ENCODE results near the gene HMCN1. TPM values are rescaled to one million over a fixed set of nuclear protein-coding genes. Genes with fewer than 3 reads are reported as not detected.

The HMCN1 gene
- total RNA-seq, 1 donor from 2014 or later: not detected

DNA sequence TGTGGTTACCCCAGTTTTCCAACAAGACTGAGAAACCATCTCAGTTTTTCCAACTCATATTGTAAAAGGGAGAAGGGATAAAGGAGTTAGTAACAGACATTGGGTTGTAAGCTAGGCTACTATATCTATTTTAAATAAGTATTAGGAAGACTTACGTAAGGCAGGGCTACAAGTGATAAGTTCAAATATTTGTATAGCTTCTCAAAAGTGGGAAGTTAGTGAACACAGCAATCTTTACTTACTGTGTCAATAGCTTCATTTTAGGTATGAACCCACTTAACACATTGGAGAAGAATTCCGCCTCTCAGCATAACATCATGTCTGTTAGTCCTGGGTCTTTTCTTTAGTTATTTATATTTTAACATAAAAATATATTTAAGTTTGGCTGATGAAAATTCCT lies 320.7 kb downstream of the HMCN1 start:
- intact Hi-C loops (cut with micrococcal nuclease): no loop called here
- Mint-ChIP-seq H3K9me3 (no peaks in the 10 kb centered on the region), H3K27ac (no peak overlapping the region), H3K4me1 (ENCODE audit: low read depth) (no peaks in the 10 kb centered on the region), H3K27me3 (ENCODE audit: insufficient read depth) (peaks cover 8% of the 10 kb centered on the region), H3K36me3 (ENCODE audit: low read depth) (no peaks in the 10 kb centered on the region), H3K4me3 (no peak overlapping the region)
- no peak for DNase-seq (ENCODE audit: low spot score)

GRCh38 chr1:186055846-186056245 lies 321.7 kb downstream of the HMCN1 start:
- no peaks in the 10 kb centered on the region for H3K4me1 Mint-ChIP-seq (ENCODE audit: low read depth)
- H3K9me3 Mint-ChIP-seq: no peaks in the 10 kb centered on the region
- intact Hi-C loops (cut with micrococcal nuclease): no loop called here
- no peaks in the 10 kb centered on the region for H3K36me3 Mint-ChIP-seq (ENCODE audit: low read depth)
- no peak overlapping the region for H3K4me3 Mint-ChIP-seq
- H3K27me3 Mint-ChIP-seq (ENCODE audit: insufficient read depth): peaks cover 7% of the 10 kb centered on the region
- no peak overlapping the region for H3K27ac Mint-ChIP-seq
- DNase-seq (ENCODE audit: low spot score): no peak

- H3K9me3 Mint-ChIP-seq: no peaks in the 10 kb centered on the region
- peaks cover 7% of the 10 kb centered on the region for H3K27me3 Mint-ChIP-seq (ENCODE audit: insufficient read depth)
- DNase-seq (ENCODE audit: low spot score): no peak
- no peak overlapping the region for H3K4me3 Mint-ChIP-seq
- intact Hi-C loops (cut with micrococcal nuclease): no loop called here
- no peaks in the 10 kb centered on the region for H3K36me3 Mint-ChIP-seq (ENCODE audit: low read depth)
- no peak overlapping the region for H3K27ac Mint-ChIP-seq
- no peaks in the 10 kb centered on the region for H3K4me1 Mint-ChIP-seq (ENCODE audit: low read depth)
Measured at GRCh38 chr1:186057086-186057485, 322.9 kb downstream of the HMCN1 start.

DNA sequence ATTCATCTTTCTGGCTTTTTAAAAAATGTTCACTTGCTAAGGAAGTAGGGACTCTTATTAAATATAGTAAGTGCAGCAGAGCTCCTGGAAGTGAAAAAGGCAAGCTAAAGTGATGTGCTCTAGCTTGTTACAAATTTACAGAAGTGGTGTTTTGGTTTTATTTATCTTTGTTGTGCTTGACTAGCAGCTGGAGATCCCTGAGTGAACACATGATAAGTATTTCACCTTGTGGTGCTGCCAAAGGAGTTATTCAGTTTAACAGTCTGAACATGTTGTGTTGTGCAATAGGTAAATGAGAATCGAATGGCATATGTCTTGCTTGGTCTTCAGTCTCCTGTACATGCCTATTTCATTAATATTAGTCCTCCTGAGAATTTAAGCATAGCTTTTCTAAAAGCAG lies 325.1 kb downstream of the HMCN1 start:
- Mint-ChIP-seq H3K27ac (no peak overlapping the region), H3K36me3 (ENCODE audit: low read depth) (no peaks in the 10 kb centered on the region), H3K9me3 (no peaks in the 10 kb centered on the region), H3K4me3 (no peak overlapping the region), H3K27me3 (ENCODE audit: insufficient read depth) (peaks cover 12% of the 10 kb centered on the region), H3K4me1 (ENCODE audit: low read depth) (no peaks in the 10 kb centered on the region)
- intact Hi-C loops (cut with micrococcal nuclease): no loop called here
- no peak for DNase-seq (ENCODE audit: low spot score)

DNA sequence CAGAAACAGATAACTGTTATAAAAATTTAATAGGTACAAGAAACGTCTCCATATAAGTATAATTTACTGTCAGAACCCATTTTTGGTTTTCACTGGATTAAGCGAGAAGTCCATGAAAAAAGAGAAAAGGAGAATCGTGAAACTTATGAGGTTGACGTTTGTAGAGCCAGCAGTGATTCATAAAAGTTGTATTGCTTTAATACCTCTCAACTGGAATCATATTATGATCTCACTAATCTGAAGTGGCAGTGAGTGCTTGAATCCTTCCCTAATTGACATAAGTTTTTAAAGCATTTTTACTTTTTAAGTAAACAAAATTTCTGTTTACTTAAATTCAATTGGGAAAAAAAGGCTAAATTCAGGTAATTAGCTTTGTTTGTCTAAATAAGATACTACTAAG lies 325.6 kb downstream of the HMCN1 start:
- Mint-ChIP-seq H3K9me3 (no peaks in the 10 kb centered on the region), H3K36me3 (ENCODE audit: low read depth) (no peaks in the 10 kb centered on the region), H3K27me3 (ENCODE audit: insufficient read depth) (peaks cover 14% of the 10 kb centered on the region), H3K4me3 (no peak overlapping the region), H3K4me1 (ENCODE audit: low read depth) (no peaks in the 10 kb centered on the region), H3K27ac (no peak overlapping the region)
- intact Hi-C loops (cut with micrococcal nuclease): no loop called here
- DNase-seq (ENCODE audit: low spot score): no peak

GRCh38 chr1:186060226-186060625 lies 326.0 kb downstream of the HMCN1 start:
- no peaks in the 10 kb centered on the region for H3K36me3 Mint-ChIP-seq (ENCODE audit: low read depth)
- no peaks in the 10 kb centered on the region for H3K4me1 Mint-ChIP-seq (ENCODE audit: low read depth)
- H3K9me3 Mint-ChIP-seq: no peaks in the 10 kb centered on the region
- no peak for DNase-seq (ENCODE audit: low spot score)
- peaks cover 13% of the 10 kb centered on the region for H3K27me3 Mint-ChIP-seq (ENCODE audit: insufficient read depth)
- intact Hi-C loops (cut with micrococcal nuclease): no loop called here
- H3K27ac Mint-ChIP-seq: no peak overlapping the region
- no peak overlapping the region for H3K4me3 Mint-ChIP-seq

GRCh38 chr1:186063091-186063657 lies 329.0 kb downstream of the HMCN1 start:
- Mint-ChIP-seq H3K9me3 (no peaks in the 10 kb centered on the region), H3K4me1 (ENCODE audit: low read depth) (no peaks in the 10 kb centered on the region), H3K27me3 (ENCODE audit: insufficient read depth) (peaks cover 9% of the 10 kb centered on the region), H3K27ac (no peak overlapping the region), H3K36me3 (ENCODE audit: low read depth) (no peaks in the 10 kb centered on the region), H3K4me3 (no peak overlapping the region)
- DNase-seq (ENCODE audit: low spot score): no peak
- intact Hi-C loops (cut with micrococcal nuclease): no loop called here

DNA sequence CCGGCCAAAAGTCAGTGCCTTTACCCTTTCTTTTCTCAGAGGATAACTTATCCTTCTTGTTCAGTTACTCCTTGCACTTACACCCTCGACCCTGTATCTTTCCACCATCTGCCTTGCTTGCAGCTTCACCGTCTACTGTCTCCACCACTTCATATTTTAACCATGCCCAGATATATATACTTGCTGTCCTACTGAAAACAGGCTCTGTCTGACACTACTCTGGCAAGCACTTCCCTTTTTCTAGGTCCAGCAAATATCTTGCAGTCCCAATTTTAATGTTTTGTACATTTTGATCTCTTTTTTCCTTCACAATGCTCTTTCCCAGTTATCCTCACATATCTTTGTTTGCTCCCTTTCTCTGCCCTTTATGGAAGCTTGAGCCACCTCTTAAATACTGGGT lies 332.2 kb downstream of the HMCN1 start:
- no peaks in the 10 kb centered on the region for H3K4me1 Mint-ChIP-seq (ENCODE audit: low read depth)
- H3K27me3 Mint-ChIP-seq (ENCODE audit: insufficient read depth): peaks cover 12% of the 10 kb centered on the region
- H3K4me3 Mint-ChIP-seq: no peak overlapping the region
- H3K36me3 Mint-ChIP-seq (ENCODE audit: low read depth): no peaks in the 10 kb centered on the region
- no peak overlapping the region for H3K27ac Mint-ChIP-seq
- intact Hi-C loops (cut with micrococcal nuclease): no loop called here
- H3K9me3 Mint-ChIP-seq: no peaks in the 10 kb centered on the region
- DNase-seq (ENCODE audit: low spot score): no peak

DNA sequence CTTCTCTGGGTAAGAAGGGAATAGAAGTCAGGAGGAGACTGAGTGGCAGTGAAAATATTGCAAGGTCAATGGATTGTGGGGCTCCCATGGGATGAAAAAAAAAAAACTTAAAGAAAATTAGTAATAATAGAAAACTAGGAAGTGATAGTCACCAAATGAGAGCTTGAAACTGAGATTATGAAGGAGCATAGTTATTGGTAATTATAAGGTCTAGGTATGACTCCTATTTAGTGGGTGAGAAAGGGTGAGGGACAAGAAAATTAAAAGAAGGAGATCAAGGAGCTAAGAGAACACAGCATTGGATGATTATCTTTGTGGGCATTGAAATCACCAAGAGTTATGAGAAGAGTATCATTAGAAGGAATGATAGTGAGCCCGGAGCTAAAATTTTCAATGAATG lies 339.5 kb downstream of the HMCN1 start:
- no peaks in the 10 kb centered on the region for H3K36me3 Mint-ChIP-seq (ENCODE audit: low read depth)
- H3K9me3 Mint-ChIP-seq: no peaks in the 10 kb centered on the region
- intact Hi-C loops (cut with micrococcal nuclease): no loop called here
- no peak overlapping the region for H3K27ac Mint-ChIP-seq
- no peaks in the 10 kb centered on the region for H3K4me1 Mint-ChIP-seq (ENCODE audit: low read depth)
- peaks cover 10% of the 10 kb centered on the region for H3K27me3 Mint-ChIP-seq (ENCODE audit: insufficient read depth)
- DNase-seq (ENCODE audit: low spot score): no peak
- H3K4me3 Mint-ChIP-seq: no peak overlapping the region

DNA sequence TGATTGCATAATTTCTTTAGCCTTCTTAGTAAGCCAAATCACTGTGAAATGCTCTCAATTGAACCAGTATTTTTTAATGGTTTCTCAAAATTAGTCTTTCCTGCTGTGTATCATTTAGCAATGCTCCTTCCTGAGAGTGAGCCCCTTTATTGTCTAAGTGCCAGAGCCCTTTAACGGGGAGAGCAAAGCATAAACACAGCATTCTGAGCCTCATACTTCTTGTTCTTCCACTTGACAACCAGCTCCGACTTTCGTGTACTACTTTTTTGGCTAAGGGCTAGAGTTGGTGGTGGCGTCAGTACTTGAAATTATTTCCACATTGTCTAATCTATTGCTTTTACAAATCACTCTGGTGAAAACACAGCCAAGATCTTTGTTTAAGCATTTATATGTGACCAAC lies 341.8 kb downstream of the HMCN1 start:
- no peaks in the 10 kb centered on the region for H3K4me1 Mint-ChIP-seq (ENCODE audit: low read depth)
- H3K9me3 Mint-ChIP-seq: no peaks in the 10 kb centered on the region
- intact Hi-C loops (cut with micrococcal nuclease): no loop called here
- no peaks in the 10 kb centered on the region for H3K36me3 Mint-ChIP-seq (ENCODE audit: low read depth)
- peaks cover 5% of the 10 kb centered on the region for H3K27me3 Mint-ChIP-seq (ENCODE audit: insufficient read depth)
- DNase-seq (ENCODE audit: low spot score): no peak
- no peak overlapping the region for H3K4me3 Mint-ChIP-seq
- no peak overlapping the region for H3K27ac Mint-ChIP-seq

GRCh38 chr1:186078245-186078644 lies 344.1 kb downstream of the HMCN1 start:
- Mint-ChIP-seq H3K27me3 (ENCODE audit: insufficient read depth) (peaks cover 9% of the 10 kb centered on the region), H3K36me3 (ENCODE audit: low read depth) (no peaks in the 10 kb centered on the region), H3K27ac (no peak overlapping the region), H3K4me3 (no peak overlapping the region), H3K4me1 (ENCODE audit: low read depth) (no peaks in the 10 kb centered on the region), H3K9me3 (no peaks in the 10 kb centered on the region)
- no peak for DNase-seq (ENCODE audit: low spot score)
- intact Hi-C loops (cut with micrococcal nuclease): no loop called here

DNA sequence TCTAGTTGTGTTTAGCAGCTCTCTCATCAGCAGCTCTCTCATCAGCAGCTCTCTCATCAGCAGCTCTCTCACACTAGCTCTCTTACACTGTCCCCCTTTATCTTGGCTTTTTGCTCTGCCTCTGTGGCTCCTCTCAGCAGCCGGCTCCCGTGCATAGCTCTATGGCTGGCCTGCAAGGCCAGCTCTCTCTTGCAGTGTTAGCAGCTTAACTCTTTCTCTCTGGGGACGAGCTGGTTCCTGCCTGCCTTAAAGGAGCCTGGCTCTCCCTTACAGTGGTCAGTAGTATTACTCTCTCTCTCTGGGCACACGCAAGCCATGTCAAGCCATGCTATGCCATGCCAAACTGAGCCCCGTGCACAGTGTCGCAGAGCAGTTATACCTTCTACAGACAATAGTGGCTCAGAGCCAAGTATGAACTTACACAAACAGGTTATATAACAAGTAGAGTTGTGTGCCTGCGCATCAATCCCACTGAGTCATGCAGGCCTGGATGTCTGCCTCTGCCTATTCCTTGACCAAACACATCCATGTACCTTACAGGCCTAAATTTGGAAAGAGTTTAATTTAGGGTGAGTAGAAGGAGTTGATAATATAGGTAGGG lies 345.0 kb downstream of the HMCN1 start:
- DNase-seq (ENCODE audit: low spot score): no peak
- no peaks in the 10 kb centered on the region for H3K4me1 Mint-ChIP-seq (ENCODE audit: low read depth)
- no peak overlapping the region for H3K27ac Mint-ChIP-seq
- intact Hi-C loops (cut with micrococcal nuclease): no loop called here
- H3K36me3 Mint-ChIP-seq (ENCODE audit: low read depth): no peaks in the 10 kb centered on the region
- no peak overlapping the region for H3K4me3 Mint-ChIP-seq
- H3K27me3 Mint-ChIP-seq (ENCODE audit: insufficient read depth): peaks cover 9% of the 10 kb centered on the region
- H3K9me3 Mint-ChIP-seq: no peaks in the 10 kb centered on the region

DNA sequence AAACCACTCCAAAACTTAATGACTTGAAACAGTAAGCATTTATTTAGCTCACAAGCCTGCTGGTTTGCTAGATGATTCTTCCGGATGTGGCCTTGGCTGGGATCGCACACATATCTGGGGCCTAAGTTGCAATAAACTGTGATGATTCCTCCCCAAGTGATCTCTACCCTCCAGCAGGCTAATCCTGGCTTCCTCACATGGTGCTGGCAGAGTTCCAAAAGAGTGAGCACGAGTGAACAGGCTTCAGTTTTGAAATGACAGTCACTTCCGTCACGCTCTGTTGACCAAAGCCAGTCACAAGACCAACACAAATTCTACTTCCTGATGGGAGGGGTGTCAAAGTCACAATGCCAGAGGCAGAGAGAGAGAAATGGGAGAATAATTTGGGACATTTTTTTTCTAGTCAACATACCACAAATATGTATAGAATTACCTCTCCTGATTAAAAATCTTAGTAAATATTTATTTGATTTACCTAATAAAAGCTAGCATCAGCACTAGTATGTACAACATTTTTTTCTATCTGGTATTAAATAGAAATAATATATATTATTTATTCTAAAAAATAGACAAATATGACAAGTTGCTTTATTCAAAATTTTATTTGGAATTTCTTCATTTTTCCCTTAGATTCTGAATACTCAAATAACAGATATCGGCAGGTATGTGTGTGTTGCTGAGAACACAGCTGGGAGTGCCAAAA lies 348.2 kb downstream of the HMCN1 start:
- H3K4me3 Mint-ChIP-seq: no peak overlapping the region
- no peak for DNase-seq (ENCODE audit: low spot score)
- intact Hi-C loops (cut with micrococcal nuclease): no loop called here
- H3K9me3 Mint-ChIP-seq: no peaks in the 10 kb centered on the region
- peaks cover 14% of the 10 kb centered on the region for H3K27me3 Mint-ChIP-seq (ENCODE audit: insufficient read depth)
- no peaks in the 10 kb centered on the region for H3K36me3 Mint-ChIP-seq (ENCODE audit: low read depth)
- no peaks in the 10 kb centered on the region for H3K4me1 Mint-ChIP-seq (ENCODE audit: low read depth)
- no peak overlapping the region for H3K27ac Mint-ChIP-seq
